SW 1271 (cell line): ENCODE data around the gene ABHD12B.
A peak's percentile ranks its signal among the peaks of the same experiment; 100 is the strongest.

ENCODE experiments used
- DNase-seq, 2 experiments: peaks; one replicate each; lab custom pipeline; 2025; lab: John Stamatoyannopoulos, UW

Gene ABHD12B

GRCh38 chr14:50839048-50839447, 32.8 kb upstream of the ABHD12B start:
- DNase-seq, result no peak

- no peak for DNase-seq
These were observed 32.2 kb upstream of the ABHD12B start for GRCh38 chr14:50839691-50840090.

GRCh38 chr14:50844391-50844790, 27.5 kb upstream of the ABHD12B start:
- DNase-seq, result no peak

GRCh38 chr14:50845166-50845565, 26.7 kb upstream of the ABHD12B start:
- DNase-seq, result no peak

DNA sequence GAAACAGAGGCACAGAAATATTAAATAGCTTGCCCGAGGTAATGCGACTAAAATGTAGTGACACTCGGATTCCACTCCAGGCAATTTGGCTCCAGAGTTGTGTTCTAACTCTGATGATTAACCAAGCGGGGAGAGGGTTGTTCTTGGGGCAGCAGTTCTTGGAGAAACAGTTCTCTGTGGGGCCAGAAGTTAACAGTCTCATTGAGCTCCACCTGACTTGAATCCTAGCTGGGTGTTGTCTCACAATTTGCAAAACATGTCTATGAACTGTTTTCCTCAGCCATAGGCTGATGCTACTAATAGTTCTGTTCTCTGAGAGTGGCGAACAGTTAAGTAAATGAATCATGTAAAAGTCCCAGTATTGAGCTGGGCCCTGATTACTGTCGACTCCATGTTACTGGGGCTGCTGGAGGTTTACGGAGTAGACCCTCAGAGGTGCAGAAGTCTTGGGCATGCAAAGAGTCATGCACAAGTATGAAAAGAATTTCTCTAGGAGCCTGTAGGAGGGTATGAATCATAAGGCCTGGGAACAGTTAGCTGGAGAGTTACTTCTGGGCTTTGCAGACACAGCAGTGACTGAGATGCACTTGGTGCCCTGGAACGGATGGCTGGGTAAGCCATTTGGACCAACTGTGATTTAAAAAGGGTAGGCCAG, 25.5 kb upstream of the ABHD12B start:
- peak in 1 of 2 experiments; percentile 25 for DNase-seq

DNA sequence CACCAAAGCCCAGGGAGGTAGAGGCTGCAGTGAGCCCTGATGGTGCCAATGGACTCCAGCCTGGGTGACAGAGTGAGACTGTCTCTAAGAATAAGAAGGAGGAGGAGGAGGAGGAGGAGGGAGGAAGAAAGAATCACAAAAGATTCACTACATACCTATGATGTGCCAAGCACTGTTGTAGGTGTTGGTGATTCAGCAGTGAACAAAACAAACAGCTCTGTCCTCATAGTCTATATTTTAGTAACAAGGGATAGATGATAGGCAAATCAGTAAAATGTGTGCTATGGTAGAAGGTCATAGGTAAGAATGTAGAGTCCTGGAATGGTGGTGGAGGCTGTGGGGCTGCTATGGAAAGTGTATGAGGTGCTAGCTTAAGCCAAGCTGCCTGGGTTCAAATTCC, 18.0 kb upstream of the ABHD12B start:
- no peak for DNase-seq

- no peak for DNase-seq
These were observed 17.3 kb upstream of the ABHD12B start for GRCh38 chr14:50854521-50854920.

- DNase-seq, result peak in 1 of 2 experiments; percentile 26
These were observed 16.3 kb upstream of the ABHD12B start for GRCh38 chr14:50855558-50855957.

- DNase-seq, result no peak
These were observed 15.2 kb upstream of the ABHD12B start for GRCh38 chr14:50856660-50857059.

GRCh38 chr14:50859296-50859624, 12.6 kb upstream of the ABHD12B start:
- no peak for DNase-seq

- peak; percentile 25 to 74 for DNase-seq
These were observed 11.3 kb upstream of the ABHD12B start for GRCh38 chr14:50860478-50861086.

- no peak for DNase-seq
These were observed 9.8 kb upstream of the ABHD12B start for GRCh38 chr14:50862036-50862570.

- no peak for DNase-seq
These were observed 7.6 kb upstream of the ABHD12B start for GRCh38 chr14:50864237-50864636.

DNA sequence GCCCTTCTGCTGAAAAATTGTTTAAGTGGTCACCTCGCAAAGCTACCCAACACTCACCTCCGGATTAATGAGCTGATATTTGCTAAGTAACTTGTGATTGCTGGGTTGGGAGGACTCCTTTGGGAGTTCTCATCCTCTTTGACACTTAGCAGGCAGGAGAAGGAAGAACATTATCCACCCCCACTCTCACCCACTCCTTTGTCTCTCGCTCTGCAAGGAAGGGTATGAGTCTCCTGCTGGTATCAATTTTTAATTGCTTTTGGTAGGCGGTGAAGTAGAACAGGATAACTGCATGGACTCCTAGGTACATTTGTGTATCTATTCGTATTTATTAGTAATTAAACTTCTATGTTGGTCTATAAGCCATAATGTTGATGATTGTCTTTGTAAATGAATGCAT, 6.9 kb upstream of the ABHD12B start:
- DNase-seq, result no peak

- DNase-seq, result no peak
These were observed 6.3 kb upstream of the ABHD12B start for GRCh38 chr14:50865391-50866076.

DNA sequence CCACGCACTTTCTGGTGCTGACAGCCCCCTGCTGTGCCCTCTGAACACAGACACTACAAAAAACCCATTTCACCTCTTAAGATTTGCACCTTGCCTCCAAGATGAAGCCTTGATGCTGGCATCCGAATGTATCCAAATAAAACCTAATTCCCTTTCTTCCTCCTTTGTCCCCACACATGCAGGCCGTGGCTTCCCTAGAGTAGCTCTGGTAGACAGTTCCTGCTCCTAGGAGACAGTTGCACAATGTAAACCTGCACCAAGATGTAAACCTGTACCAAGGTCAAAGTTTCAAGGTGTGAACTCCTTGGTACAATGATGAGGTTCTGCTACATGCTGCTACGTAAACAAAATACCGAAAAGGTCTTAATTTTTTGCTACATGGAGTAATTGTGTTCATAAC, 625 bp upstream of the ABHD12B start:
- no peak for DNase-seq

- no peak for DNase-seq
These were observed 2.9 kb downstream of the ABHD12B start for GRCh38 chr14:50874757-50875156.

GRCh38 chr14:50875359-50876070, 3.7 kb downstream of the ABHD12B start:
- no peak for DNase-seq

- no peak for DNase-seq
These were observed 11.3 kb downstream of the ABHD12B start for GRCh38 chr14:50882932-50883826.

DNA sequence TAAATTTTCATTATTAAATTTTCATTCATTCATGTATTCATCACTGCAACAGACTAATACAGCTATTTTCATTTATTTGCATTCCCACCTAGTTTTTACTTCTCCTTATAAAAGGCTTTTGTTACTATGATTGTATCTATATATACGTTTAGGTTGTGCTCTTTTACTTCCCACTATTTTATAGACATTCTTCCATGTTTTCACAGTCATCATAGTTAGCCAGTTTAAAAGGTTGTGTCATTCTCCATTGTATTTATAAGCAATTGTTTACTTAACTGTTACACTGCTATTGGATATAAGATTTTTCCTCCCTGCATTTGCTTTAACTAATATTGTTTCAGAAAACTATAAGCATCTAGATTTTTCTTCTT, 12.0 kb downstream of the ABHD12B start:
- no peak for DNase-seq

GRCh38 chr14:50887476-50887875, 15.6 kb downstream of the ABHD12B start:
- no peak for DNase-seq

- DNase-seq, result no peak
These were observed 20.4 kb downstream of the ABHD12B start for GRCh38 chr14:50892255-50892654.
